HCT116 (cell line): ENCODE measurements around the gene USP46. TPM values are rescaled to one million over a fixed set of nuclear protein-coding genes. Genes with fewer than 3 reads are reported as not detected.

ENCODE experiments used
- ATAC-seq: fragments of 200-7000 bp; cut with Tn5 transposase; 2 replicates; pipeline ENCODE4 v1.9.1; 2020; ENCODE audit warnings: mild to moderate bottlenecking, moderate library complexity
- BruUV-seq: library from RNA; stranded (reverse); fragments of 400-500 nt; replicated peaks from 2 replicates; lab custom pipeline; 2021; lab: Mats Ljungman, UMichigan
- CTCF ChIA-PET: fragments of 300-600 bp; sonication (Branson Sonifier 250); formaldehyde crosslinking; loops from one replicate; lab custom pipeline; 2021; ENCODE audit warnings: antibody characterized with exemption; lab: Charles Lee
- POLR2A ChIA-PET: fragments of 300-600, 350-600 bp; sonication (Branson Sonifier 250); formaldehyde crosslinking; loops from one replicate; lab custom pipeline; 2021; ENCODE audit warnings: antibody characterized with exemption; lab: Charles Lee
- RAD21 ChIA-PET, 2 experiments: fragments of 300-600 bp; sonication (Branson Sonifier 250); formaldehyde crosslinking; loops; one replicate each; lab custom pipeline; 2023; ENCODE audit warnings: low total read pairs in 2 of 2; ENCODE audit not compliant: uncharacterized antibody in 2 of 2, unreplicated experiment in 2 of 2, low non-redundant PET in 1 of 2; lab: Charles Lee
- DNase-seq: peaks from one replicate; pipeline ENCODE4 v3.0.0-alpha.2; 2010; ENCODE audit warnings: low read depth, low spot score
- H2AFZ ChIP-seq: fragments of 200-600 bp; shearing (Covaris generic), sonication (generic); 2 replicates; pipeline ENCODE4 v1.6.1; 2017; ENCODE audit warnings: low read depth, mixed run types, mixed read lengths, antibody characterized with exemption, low read length; ENCODE audit not compliant: poor library complexity, severe bottlenecking
- H3K27ac ChIP-seq: 2 replicates; pipeline ENCODE4 v1.5.1; 2012; ENCODE audit warnings: low read depth, low read length
- H3K27me3 ChIP-seq: fragments of 200-600 bp; sonication (generic); 2 replicates; pipeline ENCODE4 v1.6.1; 2016; ENCODE audit warnings: mixed run types, low read length, mixed read lengths; ENCODE audit not compliant: insufficient read depth
- H3K36me3 ChIP-seq, 2 experiments: fragments of 200-500 bp in 1 of 2; fragments of 200-600 bp in 1 of 2; sonication (Bioruptor generic) in 1 of 2; sonication (generic) in 1 of 2; 2 replicates each; pipeline versions ENCODE4 v1.5.1 to v1.6.1; 2014 to 2016; ENCODE audit warnings: low read length in 2 of 2, inconsistent platforms in 1 of 2, mixed read lengths in 1 of 2, mixed run types in 1 of 2; ENCODE audit not compliant: insufficient read depth in 2 of 2, control insufficient read depth in 1 of 2
- H3K4me1 ChIP-seq, 2 experiments: fragments of 200-600 bp in 1 of 2; sonication (generic) in 1 of 2; 2 replicates each; pipeline versions ENCODE4 v1.5.1 to v1.6.1; 2012 to 2017; ENCODE audit warnings: low read length in 2 of 2, inconsistent platforms in 1 of 2, mild to moderate bottlenecking in 1 of 2, mixed read lengths in 1 of 2, mixed run types in 1 of 2, moderate library complexity in 1 of 2; ENCODE audit not compliant: insufficient read depth in 2 of 2, control insufficient read depth in 1 of 2
- H3K4me2 ChIP-seq: fragments of 200-600 bp; sonication (generic); 2 replicates; pipeline ENCODE4 v1.6.1; 2017; ENCODE audit warnings: mixed run types, low read length, mixed read lengths
- H3K4me3 ChIP-seq, 2 experiments: fragments of 200-600 bp in 1 of 2; sonication (generic) in 1 of 2; replicated peaks in 1 of 2; 2 replicates each; pipeline ENCODE4 v1.5.1; 2011 to 2016; ENCODE audit warnings: low read length in 2 of 2, control low read depth in 1 of 2, low read depth in 1 of 2, mild to moderate bottlenecking in 1 of 2, mixed read lengths in 1 of 2, mixed run types in 1 of 2
- H3K79me2 ChIP-seq: fragments of 200-600 bp; sonication (generic); 2 replicates; pipeline ENCODE4 v1.6.1; 2017; ENCODE audit warnings: mild to moderate bottlenecking, mixed run types, low read length, moderate library complexity, mixed read lengths; ENCODE audit not compliant: insufficient read depth
- H3K9ac ChIP-seq: fragments of 200-600 bp; sonication (generic); 2 replicates; pipeline ENCODE4 v1.6.1; 2016; ENCODE audit warnings: low read length, mixed read lengths
- H3K9me2 ChIP-seq: fragments of 200-600 bp; sonication (generic), shearing (Covaris generic); 2 replicates; pipeline ENCODE4 v1.6.1; 2017; ENCODE audit warnings: mixed run types, mild to moderate bottlenecking, moderate library complexity; ENCODE audit not compliant: insufficient read depth
- H3K9me3 ChIP-seq, 2 experiments: fragments of 200-500 bp in 1 of 2; fragments of 200-600 bp in 1 of 2; sonication (Bioruptor generic) in 1 of 2; sonication (generic) in 1 of 2; 2 replicates each; pipeline ENCODE4 v1.6.1; 2014 to 2017; ENCODE audit warnings: low read length in 2 of 2, mixed read lengths in 2 of 2, inconsistent platforms in 1 of 2, low read depth in 1 of 2, mild to moderate bottlenecking in 1 of 2, mixed run types in 1 of 2, moderate library complexity in 1 of 2; ENCODE audit not compliant: control insufficient read depth in 1 of 2, insufficient read depth in 1 of 2
- H4K20me1 ChIP-seq: fragments of 200-600 bp; sonication (generic), shearing (Covaris generic); 2 replicates; pipeline ENCODE4 v1.6.1; 2017; ENCODE audit warnings: mixed run types, mild to moderate bottlenecking, moderate library complexity; ENCODE audit not compliant: insufficient read depth
- ATF3 ChIP-seq: IDR thresholded peaks from 2 replicates; pipeline ENCODE4 v1.6.1; 2012
- CBX3 ChIP-seq: IDR thresholded peaks from 2 replicates; pipeline ENCODE4 v1.6.1; 2012; ENCODE audit warnings: low read depth
- CEBPB ChIP-seq: IDR thresholded peaks from 2 replicates; pipeline ENCODE4 v1.6.1; 2012; ENCODE audit warnings: low read depth
- CTCF ChIP-seq, 3 experiments: fragments of 200-600 bp in 1 of 3; sonication (generic) in 1 of 3; IDR thresholded peaks in 2 of 3; conservative IDR thresholded peaks in 1 of 3; 2 replicates each; pipeline ENCODE4 v1.5.1; 2012 to 2017; ENCODE audit warnings: low read depth in 2 of 3, low read length in 2 of 3, antibody characterized with exemption in 1 of 3, borderline replicate concordance in 1 of 3, control low read depth in 1 of 3, mild to moderate bottlenecking in 1 of 3, mixed read lengths in 1 of 3, mixed run types in 1 of 3, moderate library complexity in 1 of 3; ENCODE audit not compliant: insufficient read depth in 1 of 3
- EGR1 ChIP-seq: IDR thresholded peaks from 2 replicates; pipeline ENCODE4 v1.6.1; 2012; ENCODE audit warnings: low read depth
- ELF1 ChIP-seq: IDR thresholded peaks from 2 replicates; pipeline ENCODE4 v1.6.1; 2012; ENCODE audit warnings: low read depth, borderline replicate concordance
- EZH2 ChIP-seq: fragments of 200-600 bp; sonication (generic); IDR thresholded peaks from 2 replicates; pipeline ENCODE4 v1.6.1; 2017; ENCODE audit warnings: antibody characterized with exemption, mixed run types
- JUND ChIP-seq: IDR thresholded peaks from 2 replicates; pipeline ENCODE4 v1.6.1; 2012
- POLR2A ChIP-seq: IDR thresholded peaks from 2 replicates; pipeline ENCODE4 v1.7.0; 2011; ENCODE audit warnings: borderline replicate concordance; ENCODE audit not compliant: insufficient read depth, insufficient read length; ENCODE audit errors: extremely low read depth
- POLR2AphosphoS5 ChIP-seq: IDR thresholded peaks from 2 replicates; pipeline ENCODE4 v1.6.1; 2011; ENCODE audit warnings: mild to moderate bottlenecking, low read depth, low read length, moderate library complexity
- RAD21 ChIP-seq: IDR thresholded peaks from 2 replicates; pipeline ENCODE4 v1.6.1; 2012; ENCODE audit warnings: low read depth, mild to moderate bottlenecking
- REST ChIP-seq: IDR thresholded peaks from 2 replicates; pipeline ENCODE4 v1.6.1; 2012; ENCODE audit warnings: low read depth
- SP1 ChIP-seq: IDR thresholded peaks from 2 replicates; pipeline ENCODE4 v1.6.1; 2012; ENCODE audit warnings: low read depth
- SRF ChIP-seq: IDR thresholded peaks from 2 replicates; pipeline ENCODE4 v1.6.1; 2012; ENCODE audit warnings: low read depth
- TCF7L2 ChIP-seq: IDR thresholded peaks from 2 replicates; pipeline ENCODE4 v1.7.0; 2011; ENCODE audit warnings: borderline replicate concordance, inconsistent platforms; ENCODE audit not compliant: insufficient read depth, insufficient read length; ENCODE audit errors: extremely low read depth
- YY1 ChIP-seq: IDR thresholded peaks from 2 replicates; pipeline ENCODE4 v1.6.1; 2011; ENCODE audit warnings: low read length, low read depth, moderate library complexity, mild to moderate bottlenecking; ENCODE audit not compliant: insufficient replicate concordance; ENCODE audit errors: extremely low read depth
- ZFX ChIP-seq: fragments of 450-650 bp; IDR thresholded peaks from 2 replicates; pipeline ENCODE4 v1.6.1; 2017
- intact Hi-C: fragments of 100-400 bp; cut with micrococcal nuclease; formaldehyde crosslinking; loops from 2 replicates; pipeline ENCODE4 v1.10.0; 2022
- total RNA-seq: library from RNA; stranded (reverse); gene quantifications from one replicate; pipeline ENCODE4 v1.2.1, GENCODE V29; 2021; ENCODE audit not compliant: unreplicated experiment

Gene USP46
- total RNA-seq, 1 experiment from 2014 or later, result 36.6 TPM

- ChIA-PET RAD21 (no interaction called here), POLR2A (no interaction called here), CTCF (no interaction called here)
- Histone ChIP-seq H4K20me1 (no peaks in the 10 kb centered on the region), H3K4me3 (no peak overlapping the region), H3K27ac (no peak overlapping the region), H3K36me3 (no peaks in the 10 kb centered on the region), H2AFZ (no peak overlapping the region), H3K79me2 (no peaks in the 10 kb centered on the region), H3K4me1 (no peaks in the 10 kb centered on the region), H3K4me2 (no peak overlapping the region), H3K9me3 (no peaks in the 10 kb centered on the region), H3K9me2 (no peaks in the 10 kb centered on the region), H3K9ac (no peak overlapping the region), H3K27me3 (no peaks in the 10 kb centered on the region)
- ATAC-seq, result no peak
- no peak for TF ChIP-seq YY1
- TF ChIP-seq CBX3, result no peak
- TF ChIP-seq TCF7L2, result no peak
- no peak for TF ChIP-seq SP1
- no peak for TF ChIP-seq POLR2AphosphoS5
- no peak for TF ChIP-seq SRF
- no peak for TF ChIP-seq CEBPB
- TF ChIP-seq CTCF (IDR thresholded peaks at IDR 0.05 in 2 of 3, conservative IDR thresholded peaks at IDR 0.05 in 1 of 3; ENCODE audit: borderline replicate concordance in 1 of 3, insufficient read depth in 1 of 3, low read depth in 2 of 3, low read length in 2 of 3), result no peak
- no peak for TF ChIP-seq EGR1
- BruUV-seq, result no TSS peak
- intact Hi-C loops, result no loop called here
- no peak for DNase-seq
Observed at GRCh38 chr4:52578951-52579350, 80.2 kb downstream of the USP46 start.

GRCh38 chr4:52577624-52577962, 81.5 kb downstream of the USP46 start:
- Histone ChIP-seq H3K27ac (no peak overlapping the region), H3K27me3 (no peaks in the 10 kb centered on the region), H3K4me3 (no peak overlapping the region), H2AFZ (no peak overlapping the region), H3K79me2 (no peaks in the 10 kb centered on the region), H4K20me1 (no peaks in the 10 kb centered on the region), H3K4me1 (no peaks in the 10 kb centered on the region), H3K9ac (no peak overlapping the region), H3K9me2 (no peaks in the 10 kb centered on the region), H3K36me3 (no peaks in the 10 kb centered on the region), H3K9me3 (no peaks in the 10 kb centered on the region), H3K4me2 (no peak overlapping the region)
- DNase-seq (no peak), ATAC-seq (no peak)
- ChIA-PET RAD21 (no interaction called here), CTCF (no interaction called here), POLR2A (no interaction called here)
- no peak for TF ChIP-seq JUND
- no peak for TF ChIP-seq ELF1
- no peak for TF ChIP-seq EGR1
- no peak for TF ChIP-seq SP1
- no peak for TF ChIP-seq POLR2A
- no peak for TF ChIP-seq RAD21
- TF ChIP-seq ZFX, result no peak
- TF ChIP-seq EZH2, result no peak
- no peak for TF ChIP-seq TCF7L2
- no peak for TF ChIP-seq REST
- TF ChIP-seq ATF3, result no peak
- no TSS peak for BruUV-seq
- intact Hi-C loops, result no loop called here
